Vagina (tissue), 2 donors: ENCODE measurements around the gene YTHDC2. TPM values are rescaled to one million over a fixed set of nuclear protein-coding genes. Genes with fewer than 3 reads are reported as not detected.

Experiments
- DNase-seq, 2 donors: peaks; one replicate each; pipeline ENCODE4 v3.0.0-alpha.2; 2017; ENCODE audit errors: extremely low spot score in 2 of 2
- H3K27ac ChIP-seq: fragments of 200-600 bp; sonication (generic); one replicate; pipeline ENCODE4 v1.5.1; 2019
- H3K27me3 ChIP-seq: fragments of 200-600 bp; sonication (generic); one replicate; pipeline ENCODE4 v1.5.1; 2019
- H3K36me3 ChIP-seq, 2 donors: fragments of 200-600 bp; sonication (generic); one replicate each; pipeline ENCODE4 v1.5.1; 2017 to 2019
- H3K4me1 ChIP-seq: fragments of 200-600 bp; sonication (generic); one replicate; pipeline ENCODE4 v1.5.1; 2019
- H3K4me3 ChIP-seq, 2 donors: fragments of 200-600 bp; sonication (generic); 1 replicate in 1 of 2; 2 replicates in 1 of 2; pipeline ENCODE4 v1.5.1; 2016 to 2019
- H3K9me3 ChIP-seq: fragments of 200-600 bp; sonication (generic); one replicate; pipeline ENCODE4 v1.5.1; 2019
- CTCF ChIP-seq, 3 experiments: fragments of 450-650 bp in 2 of 3; fragments of 200-600 bp in 1 of 3; sonication (generic) in 1 of 3; IDR thresholded peaks; one replicate each; pipeline ENCODE4 v1.5.1; 2017 to 2019; ENCODE audit warnings: antibody characterized with exemption in 3 of 3, mild to moderate bottlenecking in 2 of 3, moderate library complexity in 2 of 3
- POLR2A ChIP-seq, 2 donors: fragments of 450-650 bp; IDR thresholded peaks; one replicate each; pipeline ENCODE4 v1.6.1; 2017; ENCODE audit warnings: antibody characterized with exemption in 2 of 2, mild to moderate bottlenecking in 2 of 2, moderate library complexity in 2 of 2
- POLR2AphosphoS5 ChIP-seq, 2 donors: sonication (generic); formaldehyde crosslinking; IDR thresholded peaks; one replicate each; pipeline ENCODE4 v1.9.0; 2017; ENCODE audit warnings: antibody characterized with exemption in 2 of 2, mild to moderate bottlenecking in 2 of 2, low read depth in 1 of 2; ENCODE audit not compliant: insufficient read depth in 1 of 2
- intact Hi-C: fragments of 100-400 bp; cut with DNase I; formaldehyde crosslinking; loops from one replicate; pipeline ENCODE4 v1.15.1; 2023
- total RNA-seq: library from RNA; depleted of rRNA; stranded (reverse); fragments of >200 nt; gene quantifications from one replicate; pipeline ENCODE4 v1.2.3, GENCODE V29; 2016

The YTHDC2 gene
- total RNA-seq, 1 donor from 2014 or later = 31.4 TPM

DNA sequence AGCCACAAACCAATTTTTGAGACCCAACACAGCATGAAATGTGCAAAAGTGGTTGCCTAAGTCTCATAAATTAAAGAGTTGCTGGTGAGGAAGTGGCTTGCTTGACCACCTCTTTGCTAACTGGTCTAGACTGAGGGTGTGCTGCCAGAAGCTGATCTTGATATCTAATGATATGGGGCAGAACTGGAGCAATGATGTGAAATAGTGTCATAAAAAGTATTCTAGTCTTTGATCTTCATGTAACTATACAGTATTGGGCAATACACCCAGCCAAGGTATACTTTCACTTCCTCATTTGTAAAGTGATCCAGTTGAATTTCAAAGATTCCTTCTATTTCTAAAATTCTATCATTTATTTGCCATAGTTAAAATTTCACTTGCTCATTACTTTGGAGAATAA lies 5.9 kb upstream of the YTHDC2 start:
- Histone ChIP-seq H3K9me3 (no peaks in the 10 kb centered on the region), H3K4me1 (no peaks in the 10 kb centered on the region), H3K27me3 (no peaks in the 10 kb centered on the region), H3K27ac (no peak overlapping the region), H3K4me3 (no peak overlapping the region), H3K36me3 (no peaks in the 10 kb centered on the region)
- TF ChIP-seq POLR2A (IDR thresholded peaks at IDR 0.05) = no peak
- no peak for TF ChIP-seq POLR2AphosphoS5 (IDR thresholded peaks at IDR 0.05; ENCODE audit: insufficient read depth in 1 of 2, low read depth in 1 of 2)
- intact Hi-C loops = no loop called here
- DNase-seq = no peak

DNA sequence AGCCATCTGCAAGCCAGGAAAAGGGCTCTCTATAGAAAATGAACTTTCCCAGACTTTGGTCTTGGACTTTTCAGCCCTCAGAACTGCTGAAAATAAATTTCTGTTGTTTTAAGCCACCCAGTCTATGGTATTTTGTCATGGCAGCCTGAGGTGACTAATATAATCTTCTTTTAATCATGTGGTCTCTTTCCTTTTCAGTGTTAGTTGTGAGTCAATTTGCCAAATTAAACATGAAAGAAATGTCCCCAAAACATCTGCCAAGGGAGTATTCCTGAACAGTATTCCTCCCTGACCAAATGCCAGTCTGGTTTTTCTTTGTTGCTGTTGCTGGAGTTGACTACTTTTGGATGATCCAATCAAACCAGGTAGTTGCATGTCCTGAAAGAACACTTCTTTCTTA lies 4.7 kb upstream of the YTHDC2 start:
- DNase-seq = no peak
- intact Hi-C loops = no loop called here
- H3K9me3 ChIP-seq = no peaks in the 10 kb centered on the region
- no peak overlapping the region for H3K27ac ChIP-seq
- no peaks in the 10 kb centered on the region for H3K36me3 ChIP-seq
- no peaks in the 10 kb centered on the region for H3K4me1 ChIP-seq
- TF ChIP-seq POLR2AphosphoS5 (IDR thresholded peaks at IDR 0.05; ENCODE audit: insufficient read depth in 1 of 2, low read depth in 1 of 2) (no peak), POLR2A (IDR thresholded peaks at IDR 0.05) (no peak), CTCF (IDR thresholded peaks at IDR 0.05) (no peak)
- H3K27me3 ChIP-seq = no peaks in the 10 kb centered on the region
- no peak overlapping the region for H3K4me3 ChIP-seq

- Histone ChIP-seq H3K4me3 (no peak overlapping the region), H3K27me3 (no peaks in the 10 kb centered on the region), H3K36me3 (no peaks in the 10 kb centered on the region), H3K9me3 (no peaks in the 10 kb centered on the region), H3K4me1 (peaks cover 19% of the 10 kb centered on the region), H3K27ac (no peak overlapping the region)
- peak in 2 of 3 experiments; percentile 19 to 21 for TF ChIP-seq CTCF (IDR thresholded peaks at IDR 0.05)
- TF ChIP-seq POLR2AphosphoS5 (IDR thresholded peaks at IDR 0.05; ENCODE audit: insufficient read depth in 1 of 2, low read depth in 1 of 2) = no peak
- intact Hi-C loops = no loop called here
- DNase-seq = no peak
Measured at GRCh38 chr5:113510836-113511451, 2.5 kb upstream of the YTHDC2 start.

GRCh38 chr5:113512341-113512740 lies 1.2 kb upstream of the YTHDC2 start:
- no peaks in the 10 kb centered on the region for H3K36me3 ChIP-seq
- peaks cover 24% of the 10 kb centered on the region for H3K4me1 ChIP-seq
- intact Hi-C loops = no loop called here
- no peaks in the 10 kb centered on the region for H3K9me3 ChIP-seq
- no peak overlapping the region for H3K4me3 ChIP-seq
- H3K27ac ChIP-seq = no peak overlapping the region
- DNase-seq = no peak
- H3K27me3 ChIP-seq = no peaks in the 10 kb centered on the region
- TF ChIP-seq POLR2A (IDR thresholded peaks at IDR 0.05) = no peak
- no peak for TF ChIP-seq CTCF (IDR thresholded peaks at IDR 0.05)
- TF ChIP-seq POLR2AphosphoS5 (IDR thresholded peaks at IDR 0.05; ENCODE audit: insufficient read depth in 1 of 2, low read depth in 1 of 2) = no peak

- intact Hi-C loops = no loop called here
- H3K4me1 ChIP-seq = peaks cover 24% of the 10 kb centered on the region
- peaks cover 0 to 7% of the 10 kb centered on the region in 2 donors for H3K36me3 ChIP-seq
- TF ChIP-seq POLR2A (IDR thresholded peaks at IDR 0.05) = no peak
- H3K27me3 ChIP-seq = no peaks in the 10 kb centered on the region
- H3K4me3 ChIP-seq = peak overlapping the region; percentile 76 to 92
- DNase-seq = no peak
- H3K9me3 ChIP-seq = no peaks in the 10 kb centered on the region
- peak overlapping the region; percentile 97 for H3K27ac ChIP-seq
Measured at GRCh38 chr5:113514289-113514635, 768 bp downstream of the YTHDC2 start.

GRCh38 chr5:113518884-113519283 lies 5.4 kb downstream of the YTHDC2 start:
- no peak for DNase-seq
- TF ChIP-seq CTCF (IDR thresholded peaks at IDR 0.05) = no peak
- no peak for TF ChIP-seq POLR2A (IDR thresholded peaks at IDR 0.05)
- Histone ChIP-seq H3K27me3 (no peaks in the 10 kb centered on the region), H3K4me3 (no peak overlapping the region), H3K4me1 (peaks cover 30% of the 10 kb centered on the region), H3K27ac (no peak overlapping the region), H3K36me3 (peaks cover 0 to 7% of the 10 kb centered on the region in 2 donors), H3K9me3 (no peaks in the 10 kb centered on the region)
- intact Hi-C loops = no loop called here
